ENCODE measurements around the gene PHACTR4.

DNA sequence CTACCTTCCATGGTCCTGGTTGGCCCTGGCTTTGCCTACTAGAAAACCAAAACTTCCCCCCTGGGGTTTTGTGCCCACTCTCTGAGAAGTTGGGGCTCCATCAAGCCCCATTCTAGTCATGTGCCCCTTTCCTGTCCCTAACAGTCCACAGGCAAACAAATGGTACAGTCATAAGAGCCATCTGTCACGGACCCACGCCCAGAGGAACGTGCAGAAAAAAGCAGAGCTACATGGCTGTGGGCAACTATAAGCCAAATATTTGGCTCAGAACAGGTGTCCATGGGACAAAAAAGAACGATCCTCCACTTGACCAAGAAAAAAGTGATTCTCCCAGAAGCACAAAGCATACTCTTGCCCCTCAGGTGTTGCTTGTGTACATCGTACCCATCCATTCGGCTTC is 168.7 kb downstream of the PHACTR4 start:
- TF ChIP-seq, protein P1, sequence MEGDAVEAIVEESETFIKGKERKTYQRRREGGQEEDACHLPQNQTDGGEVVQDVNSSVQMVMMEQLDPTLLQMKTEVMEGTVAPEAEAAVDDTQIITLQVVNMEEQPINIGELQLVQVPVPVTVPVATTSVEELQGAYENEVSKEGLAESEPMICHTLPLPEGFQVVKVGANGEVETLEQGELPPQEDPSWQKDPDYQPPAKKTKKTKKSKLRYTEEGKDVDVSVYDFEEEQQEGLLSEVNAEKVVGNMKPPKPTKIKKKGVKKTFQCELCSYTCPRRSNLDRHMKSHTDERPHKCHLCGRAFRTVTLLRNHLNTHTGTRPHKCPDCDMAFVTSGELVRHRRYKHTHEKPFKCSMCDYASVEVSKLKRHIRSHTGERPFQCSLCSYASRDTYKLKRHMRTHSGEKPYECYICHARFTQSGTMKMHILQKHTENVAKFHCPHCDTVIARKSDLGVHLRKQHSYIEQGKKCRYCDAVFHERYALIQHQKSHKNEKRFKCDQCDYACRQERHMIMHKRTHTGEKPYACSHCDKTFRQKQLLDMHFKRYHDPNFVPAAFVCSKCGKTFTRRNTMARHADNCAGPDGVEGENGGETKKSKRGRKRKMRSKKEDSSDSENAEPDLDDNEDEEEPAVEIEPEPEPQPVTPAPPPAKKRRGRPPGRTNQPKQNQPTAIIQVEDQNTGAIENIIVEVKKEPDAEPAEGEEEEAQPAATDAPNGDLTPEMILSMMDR (optimal IDR thresholded peaks at IDR 0.05 in 1 of 3, IDR thresholded peaks at IDR 0.05 in 1 of 3, conservative IDR thresholded peaks at IDR 0.05 in 1 of 3; ENCODE audit: extremely low read depth in 1 of 3, insufficient read depth in 2 of 3, low read length in 3 of 3) = no peak
- no peak for TF ChIP-seq EZH2 (IDR thresholded peaks at IDR 0.05; ENCODE audit: low read length)

All from keratinocyte (primary cell).